ENCODE results near the gene L3HYPDH.
A peak's percentile ranks its signal among the peaks of the same experiment; 100 is the strongest.

Gene L3HYPDH

GRCh38 chr14:59481407-59481806, 2.8 kb downstream of the L3HYPDH start:
- no peak for ATAC-seq (ENCODE audit: insufficient read depth, low read depth)
- peak overlapping the region; percentile 89; the same call in 1 of the 2 replicates for H3K4me2 ChIP-seq (ENCODE audit: insufficient read depth, low read length)
- H3K4me3 ChIP-seq (ENCODE audit: low read depth in 1 of 2, low read length in 2 of 2): no peak overlapping the region
- H4K20me1 ChIP-seq (ENCODE audit: insufficient read depth, low read length): no peaks in the 10 kb centered on the region
- no peak for TF ChIP-seq EZH2 (IDR thresholded peaks at IDR 0.05; ENCODE audit: borderline replicate concordance, low read depth, low read length, severe bottlenecking)
- TF ChIP-seq, protein P1, sequence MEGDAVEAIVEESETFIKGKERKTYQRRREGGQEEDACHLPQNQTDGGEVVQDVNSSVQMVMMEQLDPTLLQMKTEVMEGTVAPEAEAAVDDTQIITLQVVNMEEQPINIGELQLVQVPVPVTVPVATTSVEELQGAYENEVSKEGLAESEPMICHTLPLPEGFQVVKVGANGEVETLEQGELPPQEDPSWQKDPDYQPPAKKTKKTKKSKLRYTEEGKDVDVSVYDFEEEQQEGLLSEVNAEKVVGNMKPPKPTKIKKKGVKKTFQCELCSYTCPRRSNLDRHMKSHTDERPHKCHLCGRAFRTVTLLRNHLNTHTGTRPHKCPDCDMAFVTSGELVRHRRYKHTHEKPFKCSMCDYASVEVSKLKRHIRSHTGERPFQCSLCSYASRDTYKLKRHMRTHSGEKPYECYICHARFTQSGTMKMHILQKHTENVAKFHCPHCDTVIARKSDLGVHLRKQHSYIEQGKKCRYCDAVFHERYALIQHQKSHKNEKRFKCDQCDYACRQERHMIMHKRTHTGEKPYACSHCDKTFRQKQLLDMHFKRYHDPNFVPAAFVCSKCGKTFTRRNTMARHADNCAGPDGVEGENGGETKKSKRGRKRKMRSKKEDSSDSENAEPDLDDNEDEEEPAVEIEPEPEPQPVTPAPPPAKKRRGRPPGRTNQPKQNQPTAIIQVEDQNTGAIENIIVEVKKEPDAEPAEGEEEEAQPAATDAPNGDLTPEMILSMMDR (IDR thresholded peaks at IDR 0.05; ENCODE audit: borderline replicate concordance, extremely low read depth, low read length, poor library complexity, severe bottlenecking): no peak
- DNase-seq: no peak
- H3K9me3 ChIP-seq (ENCODE audit: insufficient read depth, low read length, severe bottlenecking): no peaks in the 10 kb centered on the region
- no peak overlapping the region for H3K9ac ChIP-seq (ENCODE audit: low read depth, low read length)
- H2AFZ ChIP-seq (ENCODE audit: low read depth, low read length): no peak overlapping the region
- no peaks in the 10 kb centered on the region for H3K27me3 ChIP-seq (ENCODE audit: insufficient read depth, low read length, poor library complexity)
- no peak overlapping the region for H3K27ac ChIP-seq (ENCODE audit: low read length)
- peaks cover 8% of the 10 kb centered on the region for H3K36me3 ChIP-seq (ENCODE audit: insufficient read depth, low read length)
- peaks cover 44% of the 10 kb centered on the region for H3K4me1 ChIP-seq (ENCODE audit: insufficient read depth, low read length)
- peaks cover 32% of the 10 kb centered on the region for H3K79me2 ChIP-seq (ENCODE audit: insufficient read depth, low read length)

DNA sequence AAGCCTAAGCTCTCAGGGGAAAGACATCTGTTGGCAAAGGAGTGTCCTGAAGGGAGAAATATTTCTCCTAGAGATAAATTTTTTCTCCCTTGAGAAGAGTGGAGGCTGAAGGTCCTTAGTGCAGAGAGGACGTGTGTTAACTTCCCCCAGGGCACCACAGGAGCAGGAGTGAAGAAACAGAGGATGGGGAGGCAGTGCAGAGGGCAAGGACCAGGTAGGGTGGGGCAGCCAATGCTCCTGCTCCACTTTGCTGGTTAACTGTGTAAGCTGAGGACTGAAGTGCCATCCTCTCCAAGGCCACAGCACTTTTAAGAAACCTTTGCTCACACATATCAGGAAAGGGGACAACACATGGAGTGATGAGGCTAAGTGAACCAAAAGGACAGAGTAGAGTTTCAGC, 4.0 kb downstream of the L3HYPDH start:
- Histone ChIP-seq H3K4me2 (ENCODE audit: insufficient read depth, low read length) (0 out of 2 replicates have a peak overlapping the region, but pooled peaks have one; percentile 19), H3K27ac (ENCODE audit: low read length) (no peak overlapping the region), H4K20me1 (ENCODE audit: insufficient read depth, low read length) (no peaks in the 10 kb centered on the region), H3K36me3 (ENCODE audit: insufficient read depth, low read length) (peaks cover 15% of the 10 kb centered on the region), H3K4me1 (ENCODE audit: insufficient read depth, low read length) (peaks cover 32% of the 10 kb centered on the region), H3K9ac (ENCODE audit: low read depth, low read length) (no peak overlapping the region), H3K9me3 (ENCODE audit: insufficient read depth, low read length, severe bottlenecking) (no peaks in the 10 kb centered on the region), H3K4me3 (ENCODE audit: low read depth in 1 of 2, low read length in 2 of 2) (no peak overlapping the region), H3K27me3 (ENCODE audit: insufficient read depth, low read length, poor library complexity) (no peaks in the 10 kb centered on the region), H3K79me2 (ENCODE audit: insufficient read depth, low read length) (peaks cover 20% of the 10 kb centered on the region), H2AFZ (ENCODE audit: low read depth, low read length) (no peak overlapping the region)
- TF ChIP-seq EZH2 (IDR thresholded peaks at IDR 0.05; ENCODE audit: borderline replicate concordance, low read depth, low read length, severe bottlenecking): no peak
- TF ChIP-seq, protein P1 (IDR thresholded peaks at IDR 0.05; ENCODE audit: borderline replicate concordance, extremely low read depth, low read length, poor library complexity, severe bottlenecking): no peak
- ATAC-seq (ENCODE audit: insufficient read depth, low read depth) (no peak), DNase-seq (no peak)

GRCh38 chr14:59478540-59478939, 5.7 kb downstream of the L3HYPDH start:
- Histone ChIP-seq H2AFZ (ENCODE audit: low read depth, low read length) (no peak overlapping the region), H3K9me3 (ENCODE audit: insufficient read depth, low read length, severe bottlenecking) (no peaks in the 10 kb centered on the region), H3K27ac (ENCODE audit: low read length) (no peak overlapping the region), H3K79me2 (ENCODE audit: insufficient read depth, low read length) (peaks cover 9% of the 10 kb centered on the region; the same call in 1 of the 2 replicates), H3K27me3 (ENCODE audit: insufficient read depth, low read length, poor library complexity) (no peaks in the 10 kb centered on the region), H3K4me1 (ENCODE audit: insufficient read depth, low read length) (peaks cover 29% of the 10 kb centered on the region), H3K4me3 (ENCODE audit: low read depth in 1 of 2, low read length in 2 of 2) (no peak overlapping the region), H3K9ac (ENCODE audit: low read depth, low read length) (no peak overlapping the region), H4K20me1 (ENCODE audit: insufficient read depth, low read length) (no peaks in the 10 kb centered on the region), H3K36me3 (ENCODE audit: insufficient read depth, low read length) (peaks cover 23% of the 10 kb centered on the region), H3K4me2 (ENCODE audit: insufficient read depth, low read length) (no peak overlapping the region)
- DNase-seq: no peak
- TF ChIP-seq EZH2 (IDR thresholded peaks at IDR 0.05; ENCODE audit: borderline replicate concordance, low read depth, low read length, severe bottlenecking): no peak
- TF ChIP-seq, protein P1 (IDR thresholded peaks at IDR 0.05; ENCODE audit: borderline replicate concordance, extremely low read depth, low read length, poor library complexity, severe bottlenecking): no peak
- ATAC-seq (ENCODE audit: insufficient read depth, low read depth): no peak

DNA sequence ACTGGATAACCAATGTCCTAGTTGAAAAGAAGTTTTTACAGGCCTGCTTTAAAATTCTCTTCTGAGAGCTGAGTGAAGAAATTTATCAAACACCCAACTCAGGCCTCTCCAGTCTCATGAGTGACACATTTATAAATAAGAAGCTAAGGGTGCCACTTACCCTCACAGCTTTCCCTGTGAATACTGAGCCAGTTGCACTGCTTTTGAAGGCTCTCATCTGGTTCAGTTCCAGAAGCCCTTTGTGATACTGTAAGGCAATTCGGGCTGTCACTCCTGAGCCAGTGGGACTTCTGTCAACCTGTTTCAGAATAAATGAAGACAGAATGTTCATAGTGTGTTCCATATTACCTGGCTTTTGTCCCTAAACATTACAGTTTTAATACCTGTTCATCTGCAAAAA, 8.5 kb downstream of the L3HYPDH start:
- no peaks in the 10 kb centered on the region for H3K27me3 ChIP-seq (ENCODE audit: insufficient read depth, low read length, poor library complexity)
- peaks cover 1% of the 10 kb centered on the region; the same call in 1 of the 2 replicates for H3K4me1 ChIP-seq (ENCODE audit: insufficient read depth, low read length)
- DNase-seq (no peak), ATAC-seq (ENCODE audit: insufficient read depth, low read depth) (no peak)
- H3K27ac ChIP-seq (ENCODE audit: low read length): no peak overlapping the region
- no peaks in the 10 kb centered on the region for H4K20me1 ChIP-seq (ENCODE audit: insufficient read depth, low read length)
- H3K9ac ChIP-seq (ENCODE audit: low read depth, low read length): no peak overlapping the region
- H3K4me2 ChIP-seq (ENCODE audit: insufficient read depth, low read length): no peak overlapping the region
- peaks cover 23% of the 10 kb centered on the region; the same call in 1 of the 2 replicates for H3K36me3 ChIP-seq (ENCODE audit: insufficient read depth, low read length)
- TF ChIP-seq, protein P1 (IDR thresholded peaks at IDR 0.05; ENCODE audit: borderline replicate concordance, extremely low read depth, low read length, poor library complexity, severe bottlenecking): no peak
- TF ChIP-seq EZH2 (IDR thresholded peaks at IDR 0.05; ENCODE audit: borderline replicate concordance, low read depth, low read length, severe bottlenecking): no peak
- no peak overlapping the region for H2AFZ ChIP-seq (ENCODE audit: low read depth, low read length)
- no peak overlapping the region for H3K4me3 ChIP-seq (ENCODE audit: low read depth in 1 of 2, low read length in 2 of 2)
- H3K79me2 ChIP-seq (ENCODE audit: insufficient read depth, low read length): no peaks in the 10 kb centered on the region
- H3K9me3 ChIP-seq (ENCODE audit: insufficient read depth, low read length, severe bottlenecking): no peaks in the 10 kb centered on the region
